Breast epithelium (tissue), 4 donors: Measurements from ENCODE around the gene SEC24A. TPM values are rescaled to one million over a fixed set of nuclear protein-coding genes. Genes with fewer than 3 reads are reported as not detected.

Source experiments
- DNase-seq, 2 donors: peaks; one replicate each; pipeline ENCODE4 v3.0.0-alpha.2; 2019; ENCODE audit warnings: low spot score in 2 of 2
- H3K27ac ChIP-seq, 2 donors: fragments of 200-600 bp; sonication (generic) in 1 of 2; one replicate each; pipeline ENCODE4 v1.5.1; 2016 to 2019; ENCODE audit warnings: mild to moderate bottlenecking in 1 of 2
- H3K27me3 ChIP-seq, 2 donors: fragments of 200-600 bp; sonication (generic) in 1 of 2; one replicate each; pipeline versions ENCODE4 v1.5.1 to v1.6.0; 2017 to 2019; ENCODE audit warnings: control low read depth in 1 of 2, mild to moderate bottlenecking in 1 of 2
- H3K36me3 ChIP-seq: fragments of 200-600 bp; one replicate; pipeline ENCODE4 v1.5.1; 2019
- H3K4me1 ChIP-seq, 2 donors: fragments of 200-600 bp; sonication (generic); one replicate each; pipeline ENCODE4 v1.5.1; 2016 to 2019; ENCODE audit warnings: control low read depth in 1 of 2
- H3K4me3 ChIP-seq, 3 donors: fragments of 200-600 bp; sonication (generic); 1 replicate in 2 of 3; 2 replicates in 1 of 3; pipeline ENCODE4 v1.5.1; 2016 to 2019; ENCODE audit warnings: mild to moderate bottlenecking in 3 of 3, moderate library complexity in 2 of 3
- H3K9me3 ChIP-seq, 2 donors: fragments of 200-600 bp; sonication (generic) in 1 of 2; one replicate each; pipeline ENCODE4 v1.5.1; 2016 to 2019; ENCODE audit warnings: control low read depth in 1 of 2
- CTCF ChIP-seq, 3 donors: fragments of 450-650 bp; IDR thresholded peaks; one replicate each; pipeline ENCODE4 v1.5.1; 2016 to 2017; ENCODE audit warnings: antibody characterized with exemption in 3 of 3, mild to moderate bottlenecking in 3 of 3, moderate library complexity in 3 of 3
- POLR2A ChIP-seq: fragments of 450-650 bp; IDR thresholded peaks from one replicate; pipeline ENCODE4 v1.6.1; 2016; ENCODE audit warnings: antibody characterized with exemption, mild to moderate bottlenecking, moderate library complexity
- POLR2AphosphoS5 ChIP-seq, 3 donors: sonication (generic); formaldehyde crosslinking; IDR thresholded peaks; one replicate each; pipeline ENCODE4 v1.6.1; 2017; ENCODE audit warnings: antibody characterized with exemption in 3 of 3
- intact Hi-C: fragments of 100-400 bp; cut with DNase I; formaldehyde crosslinking; loops from one replicate; pipeline ENCODE4 v1.15.1; 2023; ENCODE audit warnings: low total_unique reads
- total RNA-seq, 3 donors: library from RNA; depleted of rRNA; stranded (reverse); fragments of >200 nt; gene quantifications; one replicate each; pipeline ENCODE4 v1.1.0, GENCODE V29; 2016

SEC24A gene
- total RNA-seq, 3 donors from 2014 or later = 15.0 to 25.0 (median 21.6) TPM

- no peak for DNase-seq
- no peak overlapping the region for H3K27ac ChIP-seq
- intact Hi-C loops = no loop called here
Observed at GRCh38 chr5:134736173-134736812, 87.7 kb downstream of the SEC24A start.

GRCh38 chr5:134738133-134738962, 89.8 kb downstream of the SEC24A start, which contains the start of gene CAMLG:
TSS of gene CAMLG (plus strand) at chr5:134738548. CDS start at chr5:134738621, 73 bp downstream.
- H3K9me3 ChIP-seq = no peaks in the 10 kb centered on the region
- peak in 2 of 3 donors; percentile 41 to 52 for TF ChIP-seq CTCF (IDR thresholded peaks at IDR 0.05)
- peak; percentile 86 to 96 (median 88) for TF ChIP-seq POLR2AphosphoS5 (IDR thresholded peaks at IDR 0.05)
- peak; percentile 80 for TF ChIP-seq POLR2A
- H3K4me3 ChIP-seq = peak within 1 kb of the TSS; percentile 82 to 92 (median 88)
- no peaks in the 10 kb centered on the region for H3K27me3 ChIP-seq
- intact Hi-C loops = no loop called here
- H3K36me3 ChIP-seq = no peaks in the 10 kb centered on the region
- DNase-seq = peak; percentile 94 to 95
- H3K4me1 ChIP-seq = peaks cover 4 to 7% of the 10 kb centered on the region in 2 donors
- peak within 1 kb of the TSS; percentile 96 to 98 for H3K27ac ChIP-seq

More at GRCh38 chr5:134736173-134736812, 87.7 kb downstream of the SEC24A start:
- Histone ChIP-seq H3K4me1 (peaks cover 4 to 7% of the 10 kb centered on the region in 2 donors), H3K27me3 (no peaks in the 10 kb centered on the region), H3K36me3 (no peaks in the 10 kb centered on the region), H3K9me3 (no peaks in the 10 kb centered on the region), H3K4me3 (no peak overlapping the region)
- TF ChIP-seq CTCF (IDR thresholded peaks at IDR 0.05) = no peak
- no peak for TF ChIP-seq POLR2AphosphoS5 (IDR thresholded peaks at IDR 0.05)
- TF ChIP-seq POLR2A = no peak

GRCh38 chr5:134738963-134739661, 90.5 kb downstream of the SEC24A start:
- peaks cover 4 to 7% of the 10 kb centered on the region in 2 donors for H3K4me1 ChIP-seq
- DNase-seq = peak in 1 of 2 donors; percentile 28
- no peaks in the 10 kb centered on the region for H3K36me3 ChIP-seq
- H3K9me3 ChIP-seq = no peaks in the 10 kb centered on the region
- peak overlapping the region; percentile 96 to 98 for H3K27ac ChIP-seq
- intact Hi-C loops = no loop called here
- peak overlapping the region; percentile 82 to 92 (median 88) for H3K4me3 ChIP-seq
- no peaks in the 10 kb centered on the region for H3K27me3 ChIP-seq
- no peak for TF ChIP-seq POLR2A
- peak in 1 of 3 donors; percentile 39 for TF ChIP-seq CTCF (IDR thresholded peaks at IDR 0.05)
- no peak for TF ChIP-seq POLR2AphosphoS5 (IDR thresholded peaks at IDR 0.05)

GRCh38 chr5:134741052-134741451, 92.5 kb downstream of the SEC24A start:
- Histone ChIP-seq H3K4me3 (no peak overlapping the region), H3K27me3 (no peaks in the 10 kb centered on the region), H3K27ac (no peak overlapping the region), H3K36me3 (no peaks in the 10 kb centered on the region), H3K9me3 (no peaks in the 10 kb centered on the region), H3K4me1 (peaks cover 4 to 7% of the 10 kb centered on the region in 2 donors)
- TF ChIP-seq CTCF (IDR thresholded peaks at IDR 0.05) = no peak
- TF ChIP-seq POLR2A = no peak
- TF ChIP-seq POLR2AphosphoS5 (IDR thresholded peaks at IDR 0.05) = no peak
- intact Hi-C loops = no loop called here
- DNase-seq = no peak
